Mammary epithelial cell (primary cell): ENCODE data around the gene NELFA.

Experiments used
- EZH2 ChIP-seq: IDR thresholded peaks from 2 replicates; pipeline ENCODE4 v1.6.1; 2012; ENCODE audit warnings: low read length, inconsistent platforms, borderline replicate concordance
- TF ChIP-seq, protein P1 (sequence below), 2 donors: IDR thresholded peaks in 1 of 2; conservative IDR thresholded peaks in 1 of 2; 2 replicates each; pipeline ENCODE4 v1.5.1; 2011 to 2012; ENCODE audit warnings: inconsistent platforms in 2 of 2, low read length in 2 of 2, mild to moderate bottlenecking in 2 of 2, control low read depth in 1 of 2, low read depth in 1 of 2; ENCODE audit not compliant: insufficient read depth in 1 of 2; ENCODE audit errors: extremely low read depth in 1 of 2

DNA sequence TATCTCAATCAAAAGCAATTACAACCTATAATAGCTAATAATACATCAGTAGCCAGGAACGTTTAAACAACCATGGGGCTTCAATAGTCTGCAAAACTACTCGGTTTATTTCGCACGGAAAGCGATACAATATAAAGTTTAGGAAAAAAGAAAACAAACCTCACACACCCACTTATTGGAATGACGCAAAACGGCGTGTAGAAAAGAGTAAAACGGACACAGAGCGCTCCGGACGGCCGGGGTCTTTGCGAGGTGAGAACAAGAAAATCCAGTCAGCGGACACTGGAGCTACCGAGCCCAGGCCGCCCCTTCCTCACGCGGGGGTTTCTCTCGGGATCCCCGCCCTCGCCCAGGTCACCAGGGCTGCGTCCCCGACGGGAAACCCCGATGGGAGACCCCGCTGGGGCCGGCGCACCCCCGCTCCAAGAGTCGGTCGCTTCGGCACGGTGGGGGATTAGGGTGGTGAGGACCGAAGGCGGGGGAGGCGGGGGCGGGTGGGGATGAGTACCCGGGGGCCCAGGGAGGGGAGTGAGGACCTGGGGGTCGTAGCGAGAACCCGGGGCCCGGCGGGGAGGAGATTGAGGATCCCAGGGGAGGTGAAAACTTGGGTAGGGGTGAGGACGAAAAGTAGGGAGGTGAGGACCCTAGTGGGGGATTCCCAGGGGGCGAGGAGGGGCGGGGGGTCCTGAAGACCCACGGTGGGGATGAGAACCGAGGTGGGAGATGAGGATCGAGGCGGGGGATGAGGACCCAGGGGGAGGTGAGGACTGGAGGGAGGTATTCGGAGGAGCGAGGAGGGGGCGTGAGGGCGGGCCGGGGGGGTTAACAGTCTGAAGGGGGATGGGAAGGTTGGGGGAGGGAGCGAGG is 737 bp downstream of the NELFA start:
- TF ChIP-seq, protein P1, sequence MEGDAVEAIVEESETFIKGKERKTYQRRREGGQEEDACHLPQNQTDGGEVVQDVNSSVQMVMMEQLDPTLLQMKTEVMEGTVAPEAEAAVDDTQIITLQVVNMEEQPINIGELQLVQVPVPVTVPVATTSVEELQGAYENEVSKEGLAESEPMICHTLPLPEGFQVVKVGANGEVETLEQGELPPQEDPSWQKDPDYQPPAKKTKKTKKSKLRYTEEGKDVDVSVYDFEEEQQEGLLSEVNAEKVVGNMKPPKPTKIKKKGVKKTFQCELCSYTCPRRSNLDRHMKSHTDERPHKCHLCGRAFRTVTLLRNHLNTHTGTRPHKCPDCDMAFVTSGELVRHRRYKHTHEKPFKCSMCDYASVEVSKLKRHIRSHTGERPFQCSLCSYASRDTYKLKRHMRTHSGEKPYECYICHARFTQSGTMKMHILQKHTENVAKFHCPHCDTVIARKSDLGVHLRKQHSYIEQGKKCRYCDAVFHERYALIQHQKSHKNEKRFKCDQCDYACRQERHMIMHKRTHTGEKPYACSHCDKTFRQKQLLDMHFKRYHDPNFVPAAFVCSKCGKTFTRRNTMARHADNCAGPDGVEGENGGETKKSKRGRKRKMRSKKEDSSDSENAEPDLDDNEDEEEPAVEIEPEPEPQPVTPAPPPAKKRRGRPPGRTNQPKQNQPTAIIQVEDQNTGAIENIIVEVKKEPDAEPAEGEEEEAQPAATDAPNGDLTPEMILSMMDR (conservative IDR thresholded peaks at IDR 0.05 in 1 of 2, IDR thresholded peaks at IDR 0.05 in 1 of 2; ENCODE audit: extremely low read depth in 1 of 2, insufficient read depth in 1 of 2, low read depth in 1 of 2, low read length in 2 of 2): no peak
- no peak for TF ChIP-seq EZH2
